Measurements from ENCODE around the gene EXO1.
"Not testable (repeated sequence)": the region's sequence is repeated elsewhere in the genome, so short reads cannot be mapped to it uniquely, and the experiment has no call there.

The EXO1 gene

GRCh38 chr1:241837901-241838300, 10.1 kb upstream of the EXO1 start:
- no peak for DNase-seq

DNA sequence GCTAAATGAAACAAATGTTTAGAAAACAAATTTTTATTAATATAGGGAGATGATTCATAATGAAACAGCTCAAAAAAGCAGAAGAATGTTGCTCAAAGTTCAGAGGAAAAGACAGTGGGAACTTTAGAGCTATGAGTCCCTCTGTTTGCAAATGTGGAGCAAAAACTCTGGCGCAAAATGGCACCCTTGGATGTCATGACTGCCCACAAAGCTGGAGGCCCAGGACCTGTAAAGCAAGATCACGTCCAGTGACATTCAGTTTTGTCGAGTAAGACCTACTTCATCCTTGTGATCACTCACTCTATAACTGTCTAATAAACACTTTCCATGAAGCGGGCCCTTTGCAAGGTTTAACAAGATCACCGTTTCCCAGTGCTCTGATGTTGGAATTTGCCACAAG, 9.1 kb upstream of the EXO1 start:
- no peak for DNase-seq

- no peak for DNase-seq
These were observed 8.5 kb upstream of the EXO1 start for GRCh38 chr1:241839369-241839979.

- no peak for DNase-seq
These were observed 7.8 kb upstream of the EXO1 start for GRCh38 chr1:241840164-241840563.

DNA sequence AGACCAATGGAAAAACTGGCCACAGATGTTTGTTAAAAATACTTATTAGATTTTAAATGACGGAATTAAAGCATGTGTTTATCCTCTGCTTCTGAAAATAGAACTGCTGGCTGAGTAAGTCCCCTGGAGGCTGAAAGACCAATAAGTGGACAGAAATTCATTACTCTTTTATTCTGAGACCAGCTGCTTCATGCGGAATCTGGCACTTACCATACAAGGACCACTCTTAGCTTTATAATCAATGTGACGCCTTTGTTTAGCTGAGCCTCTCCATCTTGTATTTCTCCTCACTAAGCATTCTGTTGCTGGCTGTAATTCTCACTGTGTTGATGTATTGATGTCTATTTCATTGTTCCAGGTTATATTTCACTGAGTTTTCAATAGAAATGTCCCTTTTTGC, 6.3 kb upstream of the EXO1 start:
- no peak for DNase-seq

DNA sequence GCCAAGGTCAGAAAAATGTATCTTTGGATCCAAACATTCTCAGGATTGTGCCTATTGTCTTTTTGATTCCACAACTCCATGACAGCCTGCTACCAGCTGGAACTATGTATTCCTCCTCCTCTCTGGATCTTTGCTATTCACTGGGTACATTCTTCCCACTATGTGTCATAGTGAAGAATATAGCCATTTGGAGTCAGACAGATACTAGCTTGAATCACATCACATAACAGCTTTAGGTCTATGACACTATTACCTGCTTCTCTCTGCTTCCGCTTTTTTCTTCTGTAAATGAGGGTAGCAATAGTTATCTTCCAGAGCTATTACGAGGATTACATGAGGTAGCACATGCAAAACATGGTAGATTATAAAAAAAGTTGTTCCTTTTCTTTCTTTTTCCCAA, 5.4 kb upstream of the EXO1 start:
- no peak for DNase-seq

DNA sequence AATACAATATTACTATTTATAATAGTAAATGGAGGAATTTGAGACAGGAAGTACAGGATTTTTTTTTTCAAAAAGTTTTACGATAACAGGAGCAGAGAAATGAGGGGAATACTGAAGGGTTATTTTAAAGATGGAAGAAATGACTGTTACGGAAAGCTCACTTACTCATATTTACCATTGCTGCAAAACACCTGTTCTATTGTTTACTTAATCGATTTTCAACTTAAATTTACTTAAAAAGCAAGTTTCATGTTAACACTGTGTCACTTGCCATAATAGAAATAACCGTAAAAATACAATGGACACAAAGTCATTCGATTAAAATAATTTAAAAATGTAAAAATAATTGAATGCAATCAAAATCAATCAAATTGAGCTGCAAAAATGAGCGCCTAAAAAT, 3.4 kb upstream of the EXO1 start:
- no peak for DNase-seq

DNA sequence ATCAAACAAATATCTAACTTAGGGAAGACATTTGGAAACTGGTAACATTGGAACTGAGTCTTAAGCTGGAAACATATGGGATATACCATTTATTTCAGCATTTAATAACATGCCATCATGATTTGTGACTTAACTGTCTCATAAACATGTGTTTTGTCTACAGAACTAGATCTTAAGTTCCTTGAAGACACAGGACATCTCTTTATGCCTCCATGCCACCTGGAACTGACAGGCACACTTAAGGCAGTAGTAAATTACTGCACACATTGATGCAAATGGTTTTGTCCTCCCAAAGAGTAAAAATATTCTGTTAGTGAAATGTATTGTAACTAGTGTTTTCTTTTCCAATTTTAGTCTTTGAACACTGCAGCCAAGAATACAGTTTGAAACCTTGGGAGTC, 1.6 kb upstream of the EXO1 start:
- DNase-seq: no peak

DNA sequence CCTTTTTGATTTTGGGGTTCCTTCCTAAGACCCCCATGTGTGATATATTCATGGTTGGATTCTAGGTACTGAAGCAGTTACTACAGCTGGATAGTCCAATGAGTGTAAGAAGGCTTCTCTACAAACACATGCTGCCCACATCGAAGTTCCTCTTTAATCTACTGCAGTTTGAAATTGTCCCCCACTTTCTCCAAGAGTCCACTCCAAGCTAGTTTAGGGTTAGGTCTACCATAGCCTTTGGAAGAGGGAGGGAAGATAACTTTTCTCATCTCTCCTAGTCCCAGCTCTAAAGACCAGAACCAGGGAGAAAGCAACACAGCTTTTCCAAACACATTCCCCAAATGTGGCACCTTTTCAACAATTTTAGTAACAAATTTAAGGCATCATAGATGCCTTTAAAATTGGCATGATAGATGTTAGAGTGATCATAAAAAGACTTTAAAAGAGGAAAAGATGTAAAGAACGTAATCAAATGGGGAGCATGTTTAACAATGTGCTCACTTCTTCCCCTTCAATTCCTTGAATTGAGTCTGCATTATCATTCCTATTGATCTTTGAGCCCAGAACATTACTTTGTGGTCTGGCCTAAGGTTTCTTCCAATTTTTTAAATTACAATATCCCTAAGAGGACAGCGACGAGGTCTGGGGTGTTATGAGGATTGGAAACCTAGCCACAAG, 1.0 kb upstream of the EXO1 start:
- no peak for DNase-seq

GRCh38 chr1:241847540-241847795, 536 bp upstream of the EXO1 start:
- no peak for DNase-seq

DNA sequence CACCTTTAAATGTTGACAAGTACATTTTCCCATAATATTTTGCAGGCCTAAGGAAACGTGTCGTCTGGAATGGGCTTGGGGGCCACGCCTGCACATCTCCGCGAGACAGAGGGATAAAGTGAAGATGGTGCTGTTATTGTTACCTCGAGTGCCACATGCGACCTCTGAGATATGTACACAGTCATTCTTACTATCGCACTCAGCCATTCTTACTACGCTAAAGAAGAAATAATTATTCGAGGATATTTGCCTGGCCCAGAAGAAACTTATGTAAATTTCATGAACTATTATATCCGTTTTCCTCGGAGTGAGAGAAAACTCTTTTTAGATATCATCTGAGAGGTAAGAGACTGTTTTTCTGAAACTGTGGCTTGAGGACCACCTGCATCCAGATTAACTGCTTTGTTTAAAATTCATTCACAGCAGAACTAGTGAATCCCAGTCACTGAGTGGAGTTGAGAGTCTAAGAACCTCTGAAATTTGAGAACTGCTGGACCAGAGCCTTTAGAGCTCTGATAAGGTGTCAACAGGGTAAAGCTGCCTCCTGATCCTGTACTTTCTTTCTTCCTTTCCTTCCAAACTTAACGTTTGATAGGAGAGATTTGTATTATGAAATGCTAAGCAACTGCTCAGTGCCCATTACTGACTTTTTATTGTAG, 811 bp downstream of the EXO1 start:
- peak; percentile 56 for DNase-seq

- DNase-seq: peak; percentile 27
These were observed 1.3 kb downstream of the EXO1 start for GRCh38 chr1:241849345-241849695.

- DNase-seq: not testable (repeated sequence)
These were observed 7.6 kb downstream of the EXO1 start for GRCh38 chr1:241855545-241856140.

GRCh38 chr1:241857131-241857530, 9.1 kb downstream of the EXO1 start:
- DNase-seq: peak; percentile 47

GRCh38 chr1:241860922-241861321, 12.9 kb downstream of the EXO1 start:
- no peak for DNase-seq

GRCh38 chr1:241869022-241869421, 21.0 kb downstream of the EXO1 start:
- DNase-seq: no peak

- no peak for DNase-seq
These were observed 22.3 kb downstream of the EXO1 start for GRCh38 chr1:241870336-241870735.

- DNase-seq: no peak
These were observed 22.9 kb downstream of the EXO1 start for GRCh38 chr1:241870746-241871430.

DNA sequence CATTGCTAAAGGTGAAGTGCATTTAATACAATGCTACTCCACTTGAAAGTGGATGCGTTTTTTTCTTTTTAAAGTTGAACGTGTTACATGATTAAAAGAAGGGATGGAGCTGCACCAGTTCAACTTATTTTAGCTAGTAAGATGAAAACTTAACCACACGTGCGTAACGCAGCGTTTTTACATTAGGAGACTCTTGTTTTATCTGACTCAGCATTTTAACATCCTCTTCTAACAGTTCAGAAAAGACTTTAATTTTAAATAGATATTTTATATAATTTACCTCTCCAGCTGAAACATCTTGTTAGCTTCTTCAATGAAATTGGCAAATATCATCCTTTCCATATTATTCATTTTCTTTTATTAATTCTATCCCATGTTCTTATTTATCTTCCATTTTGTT, 33.4 kb downstream of the EXO1 start:
- DNase-seq: no peak

- no peak for DNase-seq
These were observed 35.2 kb downstream of the EXO1 start for GRCh38 chr1:241883159-241883558.

- DNase-seq: no peak
These were observed 40.2 kb downstream of the EXO1 start for GRCh38 chr1:241888232-241888631.

GRCh38 chr1:241891296-241891695, 43.3 kb downstream of the EXO1 start:
- DNase-seq: no peak

GRCh38 chr1:241894016-241894415, 46.0 kb downstream of the EXO1 start:
- no peak for DNase-seq

DNA sequence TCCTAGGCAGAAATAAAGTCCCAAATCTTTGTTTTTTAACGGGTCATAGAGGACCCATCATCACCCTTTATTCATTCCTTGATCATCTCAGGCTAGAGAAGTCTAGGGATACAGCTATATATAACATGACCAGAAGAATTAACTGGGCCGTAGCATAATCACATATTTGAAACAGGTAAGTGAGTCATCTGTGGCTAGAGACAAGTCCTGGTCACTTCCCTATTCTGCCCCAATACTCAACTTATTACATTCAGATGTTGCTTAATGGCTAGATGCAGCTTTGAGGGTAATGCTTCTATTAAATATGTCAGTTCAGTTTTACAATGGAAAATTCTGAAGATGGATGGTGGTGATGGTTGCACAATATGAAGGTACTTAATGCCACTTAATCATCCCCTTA, 47.0 kb downstream of the EXO1 start:
- DNase-seq: no peak

All from NCI-H69 (cell line).